NCI-H748 (cell line): Measurements from ENCODE around the gene PARN.
"Not testable (repeated sequence)": the region's sequence is repeated elsewhere in the genome, so short reads cannot be mapped to it uniquely, and the experiment has no call there.

Source experiments
- DNase-seq: peaks from one replicate; lab custom pipeline; 2025; ENCODE audit not compliant: unreplicated experiment; lab: John Stamatoyannopoulos, UW

PARN gene

DNA sequence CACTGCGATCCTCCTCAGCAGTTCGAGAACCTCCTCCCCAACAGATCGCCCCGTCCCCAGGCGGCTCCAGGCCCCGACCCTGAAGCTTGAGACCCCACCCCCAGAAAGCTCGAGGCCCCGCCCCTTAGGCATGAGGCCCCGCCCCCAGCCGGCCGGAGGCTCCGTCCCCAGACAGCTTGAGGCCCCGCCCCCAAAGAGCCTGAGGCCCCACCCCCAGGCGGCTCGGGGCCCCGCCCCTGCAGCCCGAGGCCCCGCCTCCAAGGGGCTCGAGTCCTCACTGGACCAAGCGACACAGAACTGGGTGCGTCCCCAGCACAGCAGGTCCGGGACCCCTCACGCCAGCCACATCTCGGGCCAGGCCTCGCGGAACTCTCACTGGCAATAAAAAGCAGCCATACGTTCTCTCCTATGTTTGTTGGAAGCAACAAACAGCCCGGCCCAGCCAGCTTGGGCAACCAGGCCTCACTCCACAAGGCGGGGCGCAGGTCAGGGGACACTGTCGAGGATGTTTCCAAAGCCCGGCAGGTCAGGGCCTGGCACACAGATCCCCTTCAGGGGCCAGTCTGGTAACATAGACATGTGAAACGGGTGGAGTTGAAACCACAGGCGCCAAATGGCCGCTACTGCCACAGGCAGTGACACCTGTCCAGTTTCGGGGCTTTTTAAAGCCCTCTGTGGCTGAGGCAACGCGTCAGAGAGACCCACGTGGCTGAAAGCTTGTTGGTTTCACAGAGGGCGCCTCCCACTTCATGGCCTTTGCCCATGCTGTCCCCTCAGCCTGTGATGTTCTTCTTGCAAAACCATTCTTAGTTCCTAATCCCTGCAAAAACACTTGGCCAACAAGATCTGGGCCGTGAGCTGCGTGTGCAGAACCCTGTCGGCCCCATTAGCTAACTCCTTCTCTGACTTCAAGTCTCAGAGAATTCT, 224.2 kb downstream of the PARN start:
- DNase-seq: no peak

DNA sequence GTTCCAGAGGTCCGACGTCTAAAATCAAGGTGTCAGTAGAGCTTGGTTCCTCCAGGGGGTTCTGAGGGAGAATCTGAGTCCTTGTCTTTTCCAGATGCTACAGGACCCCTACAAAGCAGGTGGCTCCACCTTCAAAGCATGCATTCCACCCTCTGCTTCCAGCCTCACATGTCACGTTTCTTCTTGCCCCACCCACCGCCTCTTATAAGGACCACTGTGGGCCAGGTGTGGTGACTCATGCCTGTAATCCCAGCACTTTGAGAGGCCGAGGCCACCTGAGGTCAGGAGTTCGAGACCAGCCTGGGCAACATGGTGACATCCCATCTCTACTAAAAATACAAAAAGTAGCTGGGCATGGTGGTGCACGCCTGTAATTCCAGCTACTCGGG, 227.1 kb downstream of the PARN start:
- not testable (repeated sequence) for DNase-seq

DNA sequence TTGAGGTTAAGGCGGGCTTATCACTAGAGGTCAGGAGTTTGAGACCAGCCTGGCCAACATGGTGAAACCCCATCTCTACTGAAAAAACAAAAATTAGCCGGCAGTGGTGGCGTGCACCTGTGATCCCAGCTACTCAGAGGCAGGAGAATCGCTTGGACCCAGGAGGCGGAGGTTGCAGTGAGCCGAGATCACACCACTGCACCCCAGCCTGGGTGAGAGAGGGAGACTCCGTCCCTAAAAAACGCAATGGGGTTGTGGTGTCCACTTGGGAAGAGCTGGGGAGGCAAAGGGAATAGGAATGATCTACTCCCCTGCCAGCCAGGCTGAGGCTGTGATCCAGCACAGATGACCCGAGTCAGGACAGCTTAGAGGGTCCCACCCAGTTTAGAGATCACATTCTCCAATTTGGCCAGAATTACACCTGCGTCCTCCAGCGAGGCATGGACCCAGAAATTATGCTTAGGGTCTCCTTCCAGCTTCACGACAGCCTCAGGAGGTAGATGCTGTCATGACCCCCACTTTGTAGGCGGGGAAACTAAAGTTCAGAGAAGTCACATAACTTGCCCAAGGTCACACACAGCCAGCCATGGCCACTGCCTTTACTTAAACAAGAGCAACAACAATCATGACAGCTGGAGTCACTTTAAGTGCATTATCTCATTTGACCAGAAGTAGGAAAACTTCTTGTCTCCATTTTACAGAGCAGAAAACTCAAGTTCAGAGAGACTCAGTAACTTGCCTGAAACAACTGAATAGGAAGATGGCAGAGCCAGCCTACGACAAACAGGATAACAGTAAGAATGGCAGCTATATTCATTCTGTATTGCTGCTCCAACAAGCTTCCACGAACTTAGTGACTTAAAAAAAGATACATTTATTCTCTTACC, 227.7 kb downstream of the PARN start:
- DNase-seq: not testable (repeated sequence)

DNA sequence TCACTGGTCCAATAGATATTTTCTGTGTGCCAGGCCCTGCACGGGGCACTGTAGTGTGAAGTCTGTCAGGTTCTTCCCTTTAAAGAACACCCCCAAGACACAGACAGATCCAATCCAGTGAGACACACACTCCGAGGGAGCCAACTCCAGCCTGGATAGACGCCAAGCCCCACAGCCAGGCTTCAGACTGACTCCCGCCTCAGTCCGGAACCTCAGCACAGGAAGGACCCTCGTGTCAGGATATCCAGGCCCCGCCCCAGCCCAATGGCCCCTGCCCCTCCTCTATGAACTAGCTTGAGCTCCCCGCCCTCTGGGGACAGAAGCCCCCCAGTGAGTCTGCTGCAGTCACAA, 228.4 kb downstream of the PARN start:
- not testable (repeated sequence) for DNase-seq

DNA sequence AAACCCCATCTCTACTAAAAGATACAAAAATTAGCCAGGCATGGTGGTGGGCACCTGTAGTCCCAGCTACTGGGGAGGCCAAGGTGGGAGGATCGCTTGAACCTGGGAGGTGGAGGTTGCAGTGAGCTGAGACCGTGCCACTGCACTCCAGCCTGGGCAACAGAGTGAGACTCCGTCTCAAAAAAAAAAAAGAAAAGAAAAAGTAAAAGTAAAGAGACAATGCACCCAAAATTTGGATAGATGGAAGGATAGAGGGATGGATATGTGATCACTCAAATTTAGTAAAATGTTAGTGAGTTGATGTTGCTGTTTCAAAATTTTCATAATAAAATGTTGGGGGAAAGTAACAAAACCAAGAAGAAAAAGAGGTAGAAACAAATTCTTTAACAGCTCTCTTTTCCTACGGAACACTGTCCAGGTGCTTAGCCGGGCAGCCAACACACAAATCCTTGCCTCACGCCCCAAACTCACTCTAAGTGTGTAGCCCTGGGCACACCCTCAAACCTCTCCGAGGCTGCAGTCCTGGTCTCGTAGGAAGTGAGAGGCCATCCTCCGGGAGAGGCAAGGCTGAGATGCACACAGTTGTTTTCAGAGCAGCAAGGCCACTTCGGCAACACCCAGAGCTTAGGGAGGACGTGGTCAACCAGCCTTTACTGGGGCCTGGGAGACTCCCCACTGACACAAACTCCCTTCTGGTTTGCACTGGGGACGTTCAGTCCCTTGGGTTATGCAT, 228.9 kb downstream of the PARN start:
- DNase-seq: not testable (repeated sequence)

DNA sequence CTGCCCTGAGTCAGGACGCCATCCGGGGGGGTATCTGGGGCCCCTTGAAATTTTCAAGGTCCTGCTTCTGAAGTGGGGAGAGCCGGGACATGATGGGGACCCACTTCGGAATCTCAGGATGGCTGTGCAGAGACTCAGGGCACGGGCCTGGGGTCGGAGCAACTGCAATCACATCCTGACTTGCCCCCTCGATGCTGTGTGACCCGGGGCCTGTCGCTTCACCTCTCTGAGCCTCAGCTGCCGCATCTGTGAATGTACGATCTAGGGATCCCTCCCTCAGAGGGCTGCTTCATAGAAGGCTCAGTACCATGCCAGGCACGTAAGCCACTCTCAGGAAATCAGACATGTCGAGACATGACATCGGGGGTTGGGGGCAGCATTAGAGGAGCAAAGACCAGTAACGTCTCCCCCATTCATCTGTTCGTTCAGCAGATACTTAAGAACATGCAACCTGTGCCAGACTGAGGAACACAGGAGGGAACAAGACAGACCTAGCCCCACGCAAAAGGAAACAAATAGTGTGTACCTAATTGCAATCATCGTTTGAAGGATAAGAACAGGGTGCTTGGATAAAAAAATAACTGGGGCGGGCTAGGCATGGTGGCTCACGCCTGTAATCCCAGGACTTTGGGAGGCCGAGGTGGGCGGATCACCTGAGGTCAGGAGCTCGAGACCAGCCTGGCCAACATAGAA, 229.6 kb downstream of the PARN start:
- DNase-seq: no peak

DNA sequence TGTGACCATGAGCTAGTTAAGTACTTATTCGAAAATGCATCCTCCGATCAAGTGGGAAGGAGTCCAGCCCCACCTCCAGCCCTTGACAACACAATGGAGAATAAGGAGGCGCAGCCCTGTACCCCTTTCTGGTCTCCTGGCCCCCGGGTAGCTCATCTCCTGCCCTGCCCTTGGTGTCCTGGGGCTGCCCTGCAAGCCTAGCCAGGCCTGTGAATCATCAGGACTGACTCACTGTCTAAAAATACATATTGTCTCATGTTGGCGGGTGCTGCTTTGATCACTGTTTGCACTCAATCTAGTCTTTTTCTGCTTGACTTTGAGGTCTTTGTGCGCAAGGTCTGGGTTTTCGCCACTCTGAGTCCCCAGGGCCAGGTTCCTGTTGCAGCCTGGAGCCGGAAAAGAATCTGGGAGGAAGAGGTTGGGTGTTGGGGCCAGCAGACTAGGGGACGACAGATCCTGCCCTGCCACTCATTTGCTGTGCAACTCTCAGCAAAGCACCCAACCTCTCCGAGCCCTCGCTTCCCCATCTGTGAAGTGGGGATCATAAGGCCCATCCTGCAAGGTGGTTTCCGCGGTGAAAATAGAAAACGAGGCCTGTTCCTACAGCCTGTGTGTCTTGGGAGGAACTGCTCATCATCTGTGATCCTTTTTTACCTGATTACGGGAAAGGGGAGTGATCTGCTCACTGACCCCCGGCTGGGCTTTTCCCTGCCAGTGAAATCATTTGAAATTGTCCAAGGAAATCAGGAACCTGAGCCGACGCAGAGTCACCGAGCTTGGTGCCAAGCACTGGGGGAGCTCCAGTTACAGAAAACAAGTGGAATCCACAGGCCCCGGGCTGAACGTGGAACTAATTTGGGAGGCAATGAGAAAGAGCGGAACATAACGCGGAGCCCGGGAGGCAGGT, 230.4 kb downstream of the PARN start:
- no peak for DNase-seq

DNA sequence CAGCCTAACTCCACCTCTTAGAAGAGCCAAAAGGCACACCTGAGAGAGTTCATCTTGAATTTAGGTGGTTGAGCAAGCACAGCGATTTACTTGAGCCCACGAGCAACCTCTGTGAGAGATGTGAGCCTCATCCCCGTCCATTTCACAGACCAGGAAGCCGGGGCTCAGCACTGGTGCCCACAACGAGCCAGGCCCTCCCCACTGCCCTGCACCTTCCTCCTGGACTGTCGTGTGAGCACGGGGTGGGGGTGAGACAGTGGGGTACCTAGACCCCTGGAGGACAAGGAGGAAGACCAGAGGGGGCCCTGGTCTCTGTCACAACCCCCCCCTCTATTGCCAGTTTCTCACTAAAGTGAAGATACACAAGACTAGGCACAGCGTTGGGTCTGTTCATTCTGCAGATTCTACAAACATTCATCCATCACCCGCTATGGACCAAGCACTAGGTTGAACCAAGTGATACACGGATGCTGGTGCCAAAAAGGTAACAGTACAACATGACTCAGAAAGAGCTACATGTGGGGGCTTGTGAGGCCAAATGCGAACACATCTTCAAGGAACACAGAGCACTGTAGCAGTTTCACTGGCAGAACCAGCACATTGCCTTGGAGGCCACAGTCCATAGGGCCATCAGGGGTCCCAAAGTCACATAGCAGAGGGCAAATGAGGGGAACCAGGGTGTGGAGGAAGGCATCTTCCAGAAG, 231.9 kb downstream of the PARN start:
- no peak for DNase-seq

DNA sequence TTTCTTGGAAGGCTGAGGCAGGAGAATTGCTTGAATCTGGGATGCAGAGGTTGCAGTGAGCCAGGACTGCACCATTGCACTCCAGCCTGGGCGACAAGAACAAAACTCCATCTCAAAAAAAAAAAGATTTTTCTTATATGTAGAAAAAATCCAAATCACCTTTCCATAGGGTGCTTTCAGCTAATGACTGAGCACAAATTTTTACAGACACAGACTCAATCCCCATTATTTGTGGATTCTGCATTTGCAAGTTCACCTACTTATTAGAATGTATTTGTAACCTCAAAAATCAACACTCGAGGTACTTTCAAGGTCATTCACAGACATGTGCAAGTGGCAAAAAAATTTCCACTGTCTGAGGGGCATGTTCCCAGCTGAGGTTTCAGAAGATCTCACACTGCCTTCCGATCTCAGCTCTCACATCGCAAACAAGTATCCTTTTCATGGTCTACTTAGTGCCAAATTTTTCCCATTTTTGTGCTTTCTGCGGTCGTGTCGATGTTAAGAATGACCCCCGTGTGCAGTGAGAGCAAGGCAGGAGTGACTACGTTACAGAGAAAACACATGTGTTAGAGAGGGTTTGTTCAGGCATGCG, 234.3 kb downstream of the PARN start:
- DNase-seq: not testable (repeated sequence)

DNA sequence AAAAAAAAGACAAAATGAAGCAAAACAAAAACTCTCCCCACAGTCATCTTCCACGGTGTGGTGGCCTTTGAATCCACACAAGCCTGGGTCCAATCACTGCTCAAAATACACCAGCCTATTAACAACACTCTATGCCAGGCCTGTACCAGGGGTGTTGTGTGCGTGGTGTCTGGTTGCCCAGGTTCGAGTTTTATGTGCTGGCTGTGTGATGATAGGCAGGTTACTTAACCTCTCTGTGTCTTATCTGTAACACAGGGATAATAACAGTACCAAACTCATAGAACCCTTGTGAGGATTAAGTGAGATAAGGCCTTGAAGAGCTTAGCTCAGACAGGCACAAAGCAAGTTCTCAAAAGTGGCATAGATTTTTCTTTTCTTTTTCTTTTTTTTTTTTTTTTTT, 235.2 kb downstream of the PARN start:
- no peak for DNase-seq

DNA sequence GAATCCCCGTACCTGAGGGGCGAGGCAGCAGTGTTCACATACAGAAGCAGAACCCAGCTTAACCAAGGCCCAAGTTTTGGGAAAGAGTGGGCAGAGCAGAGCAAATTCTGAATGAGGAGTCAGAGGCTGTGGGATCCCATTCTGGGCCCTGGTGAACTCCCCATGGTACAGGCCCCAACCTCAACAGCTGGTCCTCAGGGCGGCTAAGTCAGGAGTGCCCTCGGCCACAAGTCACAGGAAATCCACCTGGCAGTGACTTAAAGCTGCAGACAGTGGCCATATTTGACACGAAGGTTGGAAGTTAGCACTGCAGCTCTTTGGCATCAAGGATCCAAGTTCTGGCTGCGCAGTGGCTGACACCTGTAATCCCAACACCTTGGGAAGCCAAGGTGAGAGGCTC, 237.1 kb downstream of the PARN start:
- no peak for DNase-seq

DNA sequence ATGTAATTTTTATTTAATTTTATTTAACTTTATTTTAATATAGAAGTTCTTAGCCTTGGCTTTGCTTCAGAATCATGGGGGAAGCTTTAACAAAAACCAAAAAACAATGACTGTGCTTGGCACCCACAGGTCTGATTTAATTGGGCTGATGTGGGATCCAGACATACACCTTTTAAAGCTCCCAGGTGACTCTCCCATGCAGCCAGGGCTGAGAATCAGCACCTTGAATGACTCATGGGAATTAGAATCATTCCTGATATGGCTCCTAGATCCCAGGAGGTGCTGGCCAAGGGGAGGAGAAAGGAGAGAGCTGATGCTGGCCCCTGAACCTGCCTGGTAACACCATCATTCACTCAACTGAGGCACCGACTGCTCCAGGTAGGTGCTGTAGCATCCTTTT, 240.7 kb downstream of the PARN start:
- no peak for DNase-seq

DNA sequence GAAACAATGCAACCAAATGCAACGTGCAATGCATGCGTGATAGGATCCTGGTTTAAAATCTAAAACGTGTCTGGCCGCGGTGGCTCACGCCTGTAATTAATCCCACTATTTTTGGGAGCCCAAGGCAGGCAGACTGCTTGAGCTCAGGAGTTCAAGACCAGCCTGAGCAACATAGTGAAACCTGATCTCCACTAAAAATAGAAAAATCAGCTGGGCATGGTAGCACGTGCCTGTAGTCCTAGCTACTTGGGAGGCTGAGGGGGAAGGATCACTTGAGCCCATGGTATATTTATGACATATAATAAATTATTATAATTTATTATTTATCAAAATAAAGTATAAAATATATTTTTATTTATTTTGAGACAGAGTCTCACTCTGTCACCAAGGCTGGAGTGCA, 241.8 kb downstream of the PARN start:
- DNase-seq: no peak

DNA sequence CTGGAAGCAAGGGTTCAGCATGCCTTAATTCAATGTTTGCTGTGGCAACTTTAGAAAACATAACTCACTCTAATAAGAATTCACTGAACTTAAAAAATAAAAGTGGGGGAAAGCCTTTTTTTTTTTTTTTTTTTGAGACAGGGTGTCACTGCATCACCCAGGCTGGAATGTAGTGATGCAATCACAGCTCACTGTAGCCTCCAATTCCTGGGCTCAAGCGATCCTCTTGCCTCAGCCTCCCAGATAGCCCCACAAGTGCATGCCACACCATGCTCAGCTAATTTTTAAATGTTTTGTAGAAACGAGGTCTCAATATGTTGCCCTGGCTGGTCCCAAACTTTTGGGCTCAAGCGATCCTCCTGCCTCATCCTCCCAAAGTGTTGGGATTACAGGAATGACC, 243.9 kb downstream of the PARN start:
- DNase-seq: no peak
